Adrenal gland (tissue), 5 donors: Measurements from ENCODE around the gene SRGAP1.

Source experiments
- CTCF ChIP-seq, 6 experiments: fragments of 450-650 bp in 4 of 6; fragments of 200-600 bp in 2 of 6; sonication (generic) in 1 of 6; IDR thresholded peaks; 1 replicate in 5 of 6; 2 replicates in 1 of 6; pipeline versions ENCODE4 v1.5.1 to v1.8.0; 2016 to 2021; ENCODE audit warnings: antibody characterized with exemption in 6 of 6, mild to moderate bottlenecking in 2 of 6, moderate library complexity in 1 of 6
- POLR2A ChIP-seq, 2 donors: fragments of 450-650 bp; IDR thresholded peaks; one replicate each; pipeline ENCODE4 v1.6.1; 2017; ENCODE audit warnings: antibody characterized with exemption in 2 of 2, mild to moderate bottlenecking in 2 of 2, moderate library complexity in 1 of 2
- donor health status: DM: no; HTN: no; CAD: no.

- no peak for TF ChIP-seq POLR2A (IDR thresholded peaks at IDR 0.05)
- TF ChIP-seq CTCF (IDR thresholded peaks at IDR 0.05), result no peak
Observed at GRCh38 chr12:63899396-63899795, 54.9 kb downstream of the SRGAP1 start.
